ENCODE data around the gene CREB3L2.
"Not testable (repeated sequence)": the region's sequence is repeated elsewhere in the genome, so short reads cannot be mapped to it uniquely, and the experiment has no call there.

CREB3L2 gene

GRCh38 chr7:137986252-137987017 lies 15.5 kb downstream of the CREB3L2 start:
- peaks cover 95% of the 10 kb centered on the region for H3K4me1 ChIP-seq (ENCODE audit: insufficient read depth, low read length)

GRCh38 chr7:137985897-137986251 lies 16.0 kb downstream of the CREB3L2 start:
- H3K27me3 ChIP-seq (ENCODE audit: control insufficient read depth in 1 of 2, insufficient read depth in 2 of 2, low read length in 2 of 2): no peaks in the 10 kb centered on the region
- H3K27ac ChIP-seq (ENCODE audit: low read depth, low read length): no peak overlapping the region
- H3K9ac ChIP-seq (ENCODE audit: low read length): no peak overlapping the region
- peaks cover 97% of the 10 kb centered on the region for H3K4me1 ChIP-seq (ENCODE audit: insufficient read depth, low read length)
- no peaks in the 10 kb centered on the region for H3K9me3 ChIP-seq (ENCODE audit: low read length)
- peak overlapping the region in 1 of 2 donors; percentile 5 for H3K4me3 ChIP-seq (ENCODE audit: low read depth in 1 of 2, low read length in 2 of 2)
- no peaks in the 10 kb centered on the region for H3K36me3 ChIP-seq (ENCODE audit: insufficient read depth, low read length)

More at GRCh38 chr7:137986252-137987017, 15.5 kb downstream of the CREB3L2 start:
- Histone ChIP-seq H3K9me3 (ENCODE audit: low read length) (no peaks in the 10 kb centered on the region), H3K27me3 (ENCODE audit: control insufficient read depth in 1 of 2, insufficient read depth in 2 of 2, low read length in 2 of 2) (no peaks in the 10 kb centered on the region), H3K9ac (ENCODE audit: low read length) (no peak overlapping the region), H3K27ac (ENCODE audit: low read depth, low read length) (peak overlapping the region; percentile 39), H3K36me3 (ENCODE audit: insufficient read depth, low read length) (no peaks in the 10 kb centered on the region), H3K4me3 (ENCODE audit: low read depth in 1 of 2, low read length in 2 of 2) (peak overlapping the region in 1 of 2 donors; percentile 5)

- Histone ChIP-seq H3K4me1 (ENCODE audit: insufficient read depth, low read length) (peaks cover 97% of the 10 kb centered on the region), H3K9me3 (ENCODE audit: low read length) (no peaks in the 10 kb centered on the region), H3K27me3 (ENCODE audit: control insufficient read depth in 1 of 2, insufficient read depth in 2 of 2, low read length in 2 of 2) (no peaks in the 10 kb centered on the region), H3K27ac (ENCODE audit: low read depth, low read length) (no peak overlapping the region), H3K4me3 (ENCODE audit: low read depth in 1 of 2, low read length in 2 of 2) (no peak overlapping the region), H3K9ac (ENCODE audit: low read length) (no peak overlapping the region), H3K36me3 (ENCODE audit: insufficient read depth, low read length) (no peaks in the 10 kb centered on the region)
Measured at GRCh38 chr7:137985253-137985896, 16.5 kb downstream of the CREB3L2 start.

- H3K27me3 ChIP-seq (ENCODE audit: control insufficient read depth in 1 of 2, insufficient read depth in 2 of 2, low read length in 2 of 2): no peaks in the 10 kb centered on the region
- H3K4me3 ChIP-seq (ENCODE audit: low read depth in 1 of 2, low read length in 2 of 2): no peak overlapping the region
- no peaks in the 10 kb centered on the region for H3K9me3 ChIP-seq (ENCODE audit: low read length)
- no peak overlapping the region for H3K9ac ChIP-seq (ENCODE audit: low read length)
- no peaks in the 10 kb centered on the region for H3K36me3 ChIP-seq (ENCODE audit: insufficient read depth, low read length)
- no peak overlapping the region for H3K27ac ChIP-seq (ENCODE audit: low read depth, low read length)
- peaks cover 94% of the 10 kb centered on the region for H3K4me1 ChIP-seq (ENCODE audit: insufficient read depth, low read length)
Measured at GRCh38 chr7:137984181-137985041, 17.5 kb downstream of the CREB3L2 start.

- Histone ChIP-seq H3K9ac (ENCODE audit: low read length) (no peak overlapping the region), H3K4me3 (ENCODE audit: low read depth in 1 of 2, low read length in 2 of 2) (no peak overlapping the region), H3K9me3 (ENCODE audit: low read length) (no peaks in the 10 kb centered on the region), H3K27me3 (ENCODE audit: control insufficient read depth in 1 of 2, insufficient read depth in 2 of 2, low read length in 2 of 2) (no peaks in the 10 kb centered on the region), H3K27ac (ENCODE audit: low read depth, low read length) (peak overlapping the region; percentile 5), H3K4me1 (ENCODE audit: insufficient read depth, low read length) (peaks cover 92% of the 10 kb centered on the region), H3K36me3 (ENCODE audit: insufficient read depth, low read length) (no peaks in the 10 kb centered on the region)
Measured at GRCh38 chr7:137983323-137984008, 18.4 kb downstream of the CREB3L2 start.

DNA sequence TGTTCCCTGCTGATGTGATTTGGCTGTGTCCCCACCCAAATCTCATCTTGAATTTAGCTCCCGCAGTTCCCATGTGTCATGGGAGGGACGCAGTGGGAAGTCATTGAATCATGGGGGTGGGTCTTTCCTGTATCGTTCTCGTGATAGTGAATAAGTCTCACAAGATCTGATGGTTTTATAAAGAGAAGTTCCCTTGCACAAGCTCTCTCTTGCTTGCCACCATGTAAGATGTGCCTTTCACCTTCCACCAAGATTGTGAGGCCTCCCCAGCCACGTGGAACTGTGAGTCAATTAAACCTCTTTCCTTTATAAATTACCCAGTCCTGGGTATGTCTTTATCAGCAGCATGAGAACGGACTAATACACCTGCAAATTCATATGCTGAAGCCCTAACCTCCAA lies 19.5 kb downstream of the CREB3L2 start:
- not testable (repeated sequence) for H3K9ac ChIP-seq (ENCODE audit: low read length); H3K27me3 ChIP-seq (ENCODE audit: control insufficient read depth in 1 of 2, insufficient read depth in 2 of 2, low read length in 2 of 2); H3K36me3 ChIP-seq (ENCODE audit: insufficient read depth, low read length); H3K27ac ChIP-seq (ENCODE audit: low read depth, low read length); H3K9me3 ChIP-seq (ENCODE audit: low read length); H3K4me3 ChIP-seq (ENCODE audit: low read depth in 1 of 2, low read length in 2 of 2)
- H3K4me1 ChIP-seq (ENCODE audit: insufficient read depth, low read length): peaks cover 85% of the 10 kb centered on the region

GRCh38 chr7:137981668-137982067 lies 20.2 kb downstream of the CREB3L2 start:
- Histone ChIP-seq H3K9me3 (ENCODE audit: low read length) (no peaks in the 10 kb centered on the region), H3K27me3 (ENCODE audit: control insufficient read depth in 1 of 2, insufficient read depth in 2 of 2, low read length in 2 of 2) (no peaks in the 10 kb centered on the region), H3K36me3 (ENCODE audit: insufficient read depth, low read length) (no peaks in the 10 kb centered on the region), H3K9ac (ENCODE audit: low read length) (no peak overlapping the region), H3K4me1 (ENCODE audit: insufficient read depth, low read length) (peaks cover 78% of the 10 kb centered on the region), H3K4me3 (ENCODE audit: low read depth in 1 of 2, low read length in 2 of 2) (no peak overlapping the region), H3K27ac (ENCODE audit: low read depth, low read length) (peak overlapping the region; percentile 10)

DNA sequence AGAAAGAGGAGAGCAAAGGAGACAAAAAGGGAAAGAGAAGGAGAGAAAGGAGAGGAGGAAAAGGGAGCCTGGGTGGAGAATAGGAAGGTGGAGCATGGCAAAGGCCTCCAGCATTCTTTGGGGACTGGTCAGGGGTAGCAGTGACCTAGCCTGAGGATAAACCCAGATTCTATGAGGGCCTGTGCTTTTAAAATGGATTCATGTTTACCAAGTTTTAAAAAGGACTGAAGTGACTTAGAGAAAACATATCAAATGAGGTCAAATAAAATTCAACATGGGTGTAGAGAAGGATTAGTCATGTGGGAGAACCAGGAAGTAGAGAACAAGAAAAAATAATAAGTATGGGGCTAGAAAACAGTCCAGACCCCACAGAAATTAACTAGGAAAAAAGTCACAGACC lies 20.7 kb downstream of the CREB3L2 start:
- Histone ChIP-seq H3K9ac (ENCODE audit: low read length) (no peak overlapping the region), H3K4me3 (ENCODE audit: low read depth in 1 of 2, low read length in 2 of 2) (no peak overlapping the region), H3K4me1 (ENCODE audit: insufficient read depth, low read length) (peaks cover 78% of the 10 kb centered on the region), H3K27me3 (ENCODE audit: control insufficient read depth in 1 of 2, insufficient read depth in 2 of 2, low read length in 2 of 2) (no peaks in the 10 kb centered on the region), H3K9me3 (ENCODE audit: low read length) (no peaks in the 10 kb centered on the region), H3K27ac (ENCODE audit: low read depth, low read length) (peak overlapping the region; percentile 10), H3K36me3 (ENCODE audit: insufficient read depth, low read length) (no peaks in the 10 kb centered on the region)

- Histone ChIP-seq H3K36me3 (ENCODE audit: insufficient read depth, low read length) (no peaks in the 10 kb centered on the region), H3K4me1 (ENCODE audit: insufficient read depth, low read length) (peaks cover 77% of the 10 kb centered on the region), H3K9ac (ENCODE audit: low read length) (no peak overlapping the region), H3K27ac (ENCODE audit: low read depth, low read length) (no peak overlapping the region), H3K9me3 (ENCODE audit: low read length) (no peaks in the 10 kb centered on the region), H3K4me3 (ENCODE audit: low read depth in 1 of 2, low read length in 2 of 2) (no peak overlapping the region), H3K27me3 (ENCODE audit: control insufficient read depth in 1 of 2, insufficient read depth in 2 of 2, low read length in 2 of 2) (no peaks in the 10 kb centered on the region)
Measured at GRCh38 chr7:137980308-137980707, 21.6 kb downstream of the CREB3L2 start.

DNA sequence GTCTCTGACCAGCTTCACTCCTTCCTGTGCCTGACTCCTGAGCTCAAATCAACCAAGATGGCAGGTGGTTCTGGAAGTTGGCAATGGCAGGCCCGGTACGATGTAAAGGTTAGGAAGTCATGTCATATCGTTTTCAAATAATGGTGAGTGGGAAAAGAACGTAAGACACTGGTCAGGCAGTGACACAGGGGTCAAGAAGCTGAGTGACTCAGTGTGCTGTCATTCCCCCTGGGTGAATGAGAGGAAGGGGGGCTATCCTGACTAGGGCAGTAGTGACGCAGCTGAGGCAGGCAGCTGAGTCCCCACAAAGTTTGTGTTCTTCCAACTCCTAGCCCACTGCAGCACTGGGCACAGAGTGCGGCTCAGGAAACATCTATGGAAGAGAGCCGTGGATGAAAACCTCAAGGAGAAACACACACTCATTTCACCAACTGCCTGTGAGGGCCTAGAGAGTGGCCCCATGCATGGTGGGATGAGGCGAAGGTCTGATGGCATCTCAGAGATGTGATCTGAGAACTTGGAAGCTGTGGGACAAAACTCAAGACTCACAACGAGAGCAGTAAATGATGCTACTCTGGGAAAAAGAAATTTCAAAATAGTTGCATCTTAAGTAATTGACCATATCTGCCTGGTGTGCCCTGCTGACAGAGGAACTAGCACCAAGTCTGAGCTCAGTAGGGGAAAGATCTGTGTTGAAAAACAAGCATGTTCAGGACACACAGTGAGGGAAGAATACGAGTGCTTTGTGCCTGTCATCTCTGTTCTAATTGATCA lies 23.2 kb downstream of the CREB3L2 start:
- H3K4me1 ChIP-seq (ENCODE audit: insufficient read depth, low read length): peaks cover 77% of the 10 kb centered on the region

More for the DNA sequence above, 23.2 kb downstream of the CREB3L2 start:
- no peak overlapping the region for H3K27ac ChIP-seq (ENCODE audit: low read depth, low read length)
- H3K27me3 ChIP-seq (ENCODE audit: control insufficient read depth in 1 of 2, insufficient read depth in 2 of 2, low read length in 2 of 2): no peaks in the 10 kb centered on the region
- no peaks in the 10 kb centered on the region for H3K9me3 ChIP-seq (ENCODE audit: low read length)
- H3K36me3 ChIP-seq (ENCODE audit: insufficient read depth, low read length): no peaks in the 10 kb centered on the region
- no peak overlapping the region for H3K9ac ChIP-seq (ENCODE audit: low read length)
- no peak overlapping the region for H3K4me3 ChIP-seq (ENCODE audit: low read depth in 1 of 2, low read length in 2 of 2)

Measured in muscle layer of colon (tissue), 2 donors.